ENCODE data around the gene TWIST2. TPM values are rescaled to one million over a fixed set of nuclear protein-coding genes. Genes with fewer than 3 reads are reported as not detected.

The TWIST2 gene
- 11.0 to 21.1 TPM (median 20.6 TPM) in 5 replicates for total RNA-seq (2022; extraction: Qiagen RNA extraction; ENCODE audit: low read depth)

GRCh38 chr2:238847841-238848690 is at the start of gene TWIST2:
Gene TWIST2, plus strand, starts transcription at chr2:238848085. Its CDS starts 131 bp downstream, at chr2:238848216.

All from A549 treated with RU486 at 1 μM for 4 hours (cell line).